T-helper 2 cell treated with Interferon-gamma antibody and Interleukin-4, amounts not matched to agents 5 μg/mL and 100 μg/mL, for 36 hours (primary cell): ENCODE data around the gene MDGA2.
"Not testable (repeated sequence)": the region's sequence is repeated elsewhere in the genome, so short reads cannot be mapped to it uniquely, and the experiment has no call there.

ENCODE experiments used
- DNase-seq: peaks from one replicate; pipeline ENCODE4 v3.0.0; 2021; ENCODE audit warnings: low spot score
- H3K27ac Mint-ChIP-seq: one replicate; pipeline ENCODE4 v1.8.0; 2021; ENCODE audit warnings: mild to moderate bottlenecking, mixed read lengths
- H3K27me3 Mint-ChIP-seq: one replicate; pipeline ENCODE4 v1.8.0; 2021; ENCODE audit warnings: low read depth, mixed read lengths
- H3K36me3 Mint-ChIP-seq: one replicate; pipeline ENCODE4 v1.8.0; 2021; ENCODE audit warnings: low read depth, mixed read lengths
- H3K4me1 Mint-ChIP-seq: one replicate; pipeline ENCODE4 v1.8.0; 2021; ENCODE audit warnings: low read depth, mixed read lengths
- H3K4me3 Mint-ChIP-seq: one replicate; pipeline ENCODE4 v1.8.0; 2022; ENCODE audit warnings: mild to moderate bottlenecking, moderate library complexity, mixed read lengths
- H3K9me3 Mint-ChIP-seq: one replicate; pipeline ENCODE4 v1.8.0; 2021; ENCODE audit warnings: mixed read lengths

The MDGA2 gene

DNA sequence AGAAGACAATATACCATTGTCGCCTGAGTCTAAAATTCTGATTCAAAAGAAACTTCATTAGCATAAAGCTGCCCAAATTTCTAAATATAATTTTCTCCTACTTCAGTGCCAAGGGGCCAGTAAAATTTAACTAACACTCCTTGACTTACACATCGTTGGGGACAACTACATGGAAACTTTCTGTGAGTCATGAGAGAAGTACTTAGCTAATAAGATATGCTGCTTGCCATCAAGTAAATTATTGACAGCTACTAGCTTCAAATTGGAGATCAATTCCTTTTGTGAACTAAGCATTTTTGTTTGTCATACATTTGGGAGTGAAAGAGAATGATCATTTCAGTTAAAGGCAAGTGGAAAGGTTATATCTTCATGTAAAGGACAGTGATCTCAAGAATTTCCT is 373.3 kb downstream of the MDGA2 start:
- Mint-ChIP-seq H3K27ac (no peak overlapping the region), H3K4me1 (no peaks in the 10 kb centered on the region), H3K36me3 (no peaks in the 10 kb centered on the region), H3K9me3 (peaks cover 6% of the 10 kb centered on the region), H3K27me3 (no peaks in the 10 kb centered on the region), H3K4me3 (no peak overlapping the region)
- DNase-seq: no peak

DNA sequence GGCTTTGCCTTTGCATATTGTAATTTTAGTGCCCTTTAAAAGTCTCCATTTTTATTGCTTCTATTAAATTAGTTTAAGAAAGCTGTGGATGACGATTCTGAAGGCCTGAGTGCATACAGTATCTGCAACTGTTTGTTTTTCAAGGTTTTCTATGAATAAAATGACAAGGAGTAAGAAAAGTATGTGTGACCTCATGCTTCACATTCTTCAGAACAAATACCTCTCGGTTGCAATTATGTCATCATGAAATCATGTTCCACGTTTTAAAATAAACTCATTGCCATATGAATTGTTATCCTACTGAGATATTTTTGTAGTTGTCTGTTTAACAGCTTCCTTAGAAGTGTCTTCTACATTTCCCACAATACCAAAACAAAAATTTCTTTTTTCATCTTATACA is 374.6 kb downstream of the MDGA2 start:
- H3K4me3 Mint-ChIP-seq: no peak overlapping the region
- H3K4me1 Mint-ChIP-seq: no peaks in the 10 kb centered on the region
- H3K27ac Mint-ChIP-seq: no peak overlapping the region
- no peaks in the 10 kb centered on the region for H3K27me3 Mint-ChIP-seq
- DNase-seq: no peak
- H3K9me3 Mint-ChIP-seq: peaks cover 6% of the 10 kb centered on the region
- no peaks in the 10 kb centered on the region for H3K36me3 Mint-ChIP-seq

DNA sequence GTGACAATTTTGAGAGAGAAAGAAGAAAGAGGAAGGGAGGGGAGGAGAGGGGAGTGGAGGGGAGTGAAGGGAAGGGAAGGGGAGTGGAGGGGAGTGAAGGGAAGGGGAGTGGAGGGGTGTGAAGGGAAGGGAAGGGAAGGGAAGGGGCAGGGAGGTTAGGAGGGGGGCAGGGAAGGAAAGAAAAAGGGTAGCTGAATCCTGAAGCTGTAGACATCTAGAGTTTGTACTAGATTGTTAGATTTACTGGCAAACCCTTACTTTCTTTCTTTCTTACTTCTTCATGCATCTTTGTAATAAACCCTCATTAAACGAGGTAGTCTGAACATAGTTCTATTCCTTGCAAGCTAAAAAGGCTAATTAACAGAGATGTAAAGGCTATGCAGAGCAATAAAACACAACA is 378.0 kb downstream of the MDGA2 start:
- H3K27me3 Mint-ChIP-seq: no peaks in the 10 kb centered on the region
- no peak overlapping the region for H3K4me3 Mint-ChIP-seq
- H3K27ac Mint-ChIP-seq: no peak overlapping the region
- H3K36me3 Mint-ChIP-seq: no peaks in the 10 kb centered on the region
- no peaks in the 10 kb centered on the region for H3K4me1 Mint-ChIP-seq
- no peak for DNase-seq
- H3K9me3 Mint-ChIP-seq: peaks cover 9% of the 10 kb centered on the region

DNA sequence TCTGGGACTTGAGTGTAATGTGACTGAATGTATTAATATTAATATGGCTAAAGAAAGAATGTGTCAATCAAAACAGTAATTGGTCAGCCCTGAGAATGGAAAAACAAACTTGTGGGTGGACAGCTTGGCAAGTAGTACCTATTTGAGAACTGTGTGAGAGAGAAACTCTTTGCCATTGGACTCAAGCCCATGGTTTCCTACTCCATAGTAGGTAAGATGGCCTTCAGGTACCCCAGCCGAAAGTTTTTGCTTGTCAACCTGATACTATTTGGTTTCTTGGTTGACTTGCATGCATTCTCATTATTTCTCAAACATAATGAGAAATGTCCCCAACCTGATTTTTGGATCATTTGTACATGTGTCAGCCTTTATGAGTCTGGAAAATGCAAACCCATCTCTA is 391.1 kb downstream of the MDGA2 start:
- H3K36me3 Mint-ChIP-seq: no peaks in the 10 kb centered on the region
- no peak for DNase-seq
- no peak overlapping the region for H3K27ac Mint-ChIP-seq
- H3K9me3 Mint-ChIP-seq: no peaks in the 10 kb centered on the region
- no peak overlapping the region for H3K4me3 Mint-ChIP-seq
- no peaks in the 10 kb centered on the region for H3K4me1 Mint-ChIP-seq
- no peaks in the 10 kb centered on the region for H3K27me3 Mint-ChIP-seq

DNA sequence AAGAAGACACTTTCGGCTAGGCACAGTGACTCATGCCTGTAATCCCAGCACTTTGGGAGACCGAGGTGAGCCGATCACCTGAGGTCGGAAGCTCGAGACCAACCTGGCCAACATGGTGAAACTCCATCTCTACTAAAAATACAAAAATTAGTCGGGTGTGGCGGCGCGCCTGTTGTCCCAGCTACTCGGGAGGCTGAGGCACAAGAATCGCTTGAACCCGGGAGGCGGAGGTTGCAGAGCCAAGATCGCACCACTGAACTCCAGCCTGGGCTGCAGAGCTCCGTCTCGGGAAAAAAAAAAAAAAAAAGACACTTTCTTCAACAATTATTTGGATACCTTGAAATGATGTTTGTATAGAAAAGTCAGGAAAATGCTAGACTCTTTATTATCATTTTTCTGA is 393.6 kb downstream of the MDGA2 start:
- not testable (repeated sequence) for H3K27ac Mint-ChIP-seq, H3K36me3 Mint-ChIP-seq, H3K4me1 Mint-ChIP-seq, H3K9me3 Mint-ChIP-seq, DNase-seq, H3K4me3 Mint-ChIP-seq, H3K27me3 Mint-ChIP-seq

DNA sequence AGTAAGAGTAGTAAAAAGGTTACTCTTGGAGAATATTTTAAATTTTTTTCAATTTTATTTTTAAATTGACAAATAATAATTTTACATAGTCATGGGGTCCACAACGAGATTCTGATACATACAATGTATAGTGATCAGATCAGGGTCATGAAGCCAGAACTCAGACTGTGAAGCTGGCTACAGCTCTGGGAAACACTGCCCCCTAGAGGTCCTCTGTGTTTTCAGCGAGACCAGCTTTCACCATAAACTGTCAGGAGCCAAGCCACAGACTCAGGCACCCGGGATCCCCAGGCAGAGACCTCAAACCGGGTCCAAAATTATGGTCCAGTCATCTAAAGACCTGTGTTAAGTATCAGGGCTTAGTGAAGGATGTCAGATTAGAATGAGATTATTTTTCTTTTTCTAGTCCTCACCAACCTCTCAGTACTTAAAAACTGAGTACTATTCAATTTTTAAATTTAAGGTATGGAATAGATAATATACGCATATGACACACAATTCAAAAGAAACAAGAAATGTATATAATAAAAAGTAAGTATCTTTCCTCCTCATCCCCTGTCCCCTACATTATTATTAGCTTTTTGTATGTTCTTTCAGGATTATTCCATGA is 397.1 kb downstream of the MDGA2 start:
- no peaks in the 10 kb centered on the region for H3K36me3 Mint-ChIP-seq
- H3K4me1 Mint-ChIP-seq: no peaks in the 10 kb centered on the region
- no peak overlapping the region for H3K27ac Mint-ChIP-seq
- no peaks in the 10 kb centered on the region for H3K9me3 Mint-ChIP-seq
- peak; percentile 4 for DNase-seq
- H3K27me3 Mint-ChIP-seq: no peaks in the 10 kb centered on the region
- no peak overlapping the region for H3K4me3 Mint-ChIP-seq

DNA sequence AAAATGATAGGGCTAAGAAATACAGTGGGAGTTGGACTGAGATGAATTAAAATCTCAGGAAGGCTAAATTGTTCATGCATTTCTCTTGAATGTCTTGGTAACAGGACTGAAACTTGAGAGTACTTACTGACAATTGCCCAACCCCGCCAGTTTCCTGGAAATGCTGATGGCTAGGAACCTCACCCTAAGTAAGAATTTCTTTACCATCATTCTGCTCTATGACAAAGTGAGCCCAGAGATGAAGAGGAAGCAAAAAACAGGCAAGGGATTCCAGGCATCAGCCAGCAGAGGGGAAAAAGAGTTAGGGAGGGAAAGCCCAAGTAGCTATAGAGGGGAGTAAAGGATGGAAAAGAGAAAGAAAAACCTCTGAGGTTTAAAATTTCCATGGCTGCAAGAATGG is 397.7 kb downstream of the MDGA2 start:
- DNase-seq: no peak
- no peaks in the 10 kb centered on the region for H3K27me3 Mint-ChIP-seq
- no peaks in the 10 kb centered on the region for H3K4me1 Mint-ChIP-seq
- H3K36me3 Mint-ChIP-seq: no peaks in the 10 kb centered on the region
- H3K4me3 Mint-ChIP-seq: no peak overlapping the region
- H3K9me3 Mint-ChIP-seq: no peaks in the 10 kb centered on the region
- no peak overlapping the region for H3K27ac Mint-ChIP-seq

DNA sequence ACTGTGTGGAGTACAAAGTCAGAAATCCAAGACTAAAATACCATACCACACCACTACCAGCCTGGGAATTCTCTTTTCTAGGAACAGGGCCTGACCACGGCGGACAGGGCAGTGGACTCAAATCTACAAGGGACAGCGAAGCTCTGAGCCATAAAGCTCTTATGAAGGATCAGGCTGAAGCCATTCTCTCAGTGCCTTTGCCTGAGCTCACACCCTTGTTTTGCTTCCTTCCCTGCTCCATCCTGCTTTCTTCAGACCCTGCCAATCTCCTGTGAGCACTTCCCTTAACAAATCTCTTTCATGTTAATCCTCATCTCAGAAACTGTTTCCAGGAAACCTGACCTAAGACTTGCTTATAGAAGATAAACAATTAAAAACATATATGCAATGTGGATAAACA is 398.5 kb downstream of the MDGA2 start:
- Mint-ChIP-seq H3K36me3 (no peaks in the 10 kb centered on the region), H3K4me3 (no peak overlapping the region), H3K9me3 (no peaks in the 10 kb centered on the region), H3K27me3 (no peaks in the 10 kb centered on the region), H3K27ac (no peak overlapping the region), H3K4me1 (no peaks in the 10 kb centered on the region)
- no peak for DNase-seq

DNA sequence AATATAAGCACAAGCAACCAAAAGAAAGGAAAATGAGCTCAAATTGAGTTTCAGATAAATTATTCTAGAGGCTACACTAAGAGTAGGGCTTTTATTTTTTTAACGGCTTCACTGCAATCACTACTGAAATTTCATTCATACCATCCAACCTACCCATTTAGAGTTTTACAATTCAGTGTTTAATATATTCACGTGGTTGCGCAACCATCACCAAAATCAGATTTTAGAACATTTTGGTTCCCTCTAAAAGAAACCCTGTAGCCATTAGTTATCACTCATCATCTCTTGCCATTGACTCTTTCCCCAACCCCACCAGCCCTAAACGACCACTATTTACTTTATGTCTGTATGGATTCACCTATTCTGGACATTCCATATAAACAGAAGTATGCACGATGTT is 401.5 kb downstream of the MDGA2 start:
- Mint-ChIP-seq H3K27ac (no peak overlapping the region), H3K27me3 (no peaks in the 10 kb centered on the region), H3K36me3 (no peaks in the 10 kb centered on the region), H3K9me3 (no peaks in the 10 kb centered on the region), H3K4me3 (no peak overlapping the region), H3K4me1 (no peaks in the 10 kb centered on the region)
- DNase-seq: no peak

DNA sequence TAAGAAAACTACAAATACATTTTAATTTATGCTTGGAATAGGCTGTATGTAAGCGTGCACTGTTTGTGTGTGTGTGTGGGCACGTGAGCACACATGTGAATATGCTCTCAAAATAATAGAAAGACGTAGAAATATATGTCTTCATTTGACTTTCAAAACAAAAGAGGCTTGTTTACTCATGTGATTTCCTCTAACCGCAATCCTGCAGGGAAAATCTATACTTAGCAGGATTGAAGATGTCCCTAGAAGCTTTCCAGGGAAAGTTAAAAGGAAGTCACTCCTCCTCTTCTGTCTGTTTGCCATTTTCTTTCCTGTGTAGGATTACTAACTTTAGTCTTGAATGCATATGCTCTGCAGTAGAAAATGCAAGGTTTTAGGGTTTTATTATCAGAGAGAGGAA is 404.7 kb downstream of the MDGA2 start:
- Mint-ChIP-seq H3K4me3 (no peak overlapping the region), H3K4me1 (no peaks in the 10 kb centered on the region), H3K36me3 (no peaks in the 10 kb centered on the region), H3K9me3 (no peaks in the 10 kb centered on the region), H3K27ac (no peak overlapping the region), H3K27me3 (no peaks in the 10 kb centered on the region)
- DNase-seq: no peak

DNA sequence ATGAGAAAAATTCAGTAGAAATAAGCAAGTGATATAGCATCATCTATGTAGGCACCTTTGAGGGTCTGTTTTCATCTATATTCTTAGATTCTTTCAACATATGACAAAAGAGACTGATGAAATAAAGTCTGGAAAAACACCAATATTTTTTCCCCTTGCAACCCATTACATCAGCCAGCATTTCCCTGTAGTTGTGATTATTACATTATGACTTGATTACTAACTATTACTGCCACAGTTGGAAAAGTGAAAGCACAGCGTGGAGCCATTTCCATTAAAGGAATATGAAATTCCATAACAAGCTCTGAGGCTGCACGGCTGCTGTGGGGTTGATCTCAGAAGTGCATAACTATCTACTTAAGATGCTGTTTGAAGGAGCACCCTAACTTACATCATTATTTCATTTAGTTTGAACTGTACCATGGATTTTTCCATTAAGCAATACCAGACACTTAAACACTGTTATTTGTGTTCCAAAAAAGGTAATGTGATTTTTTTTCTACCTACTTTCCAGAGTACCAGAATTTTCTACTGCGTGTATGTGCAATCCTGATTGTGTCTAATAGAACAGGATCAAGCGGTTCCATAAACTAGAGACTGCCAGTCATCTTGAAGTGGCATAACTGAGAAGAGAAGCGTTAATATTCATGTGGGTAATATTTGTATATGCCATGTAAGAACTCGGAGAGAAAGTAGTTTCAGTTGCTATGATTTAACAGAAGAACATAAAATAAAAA is 405.5 kb downstream of the MDGA2 start:
- Mint-ChIP-seq H3K4me1 (no peaks in the 10 kb centered on the region), H3K27me3 (no peaks in the 10 kb centered on the region), H3K27ac (no peak overlapping the region), H3K4me3 (no peak overlapping the region), H3K36me3 (no peaks in the 10 kb centered on the region), H3K9me3 (no peaks in the 10 kb centered on the region)
- DNase-seq: no peak

DNA sequence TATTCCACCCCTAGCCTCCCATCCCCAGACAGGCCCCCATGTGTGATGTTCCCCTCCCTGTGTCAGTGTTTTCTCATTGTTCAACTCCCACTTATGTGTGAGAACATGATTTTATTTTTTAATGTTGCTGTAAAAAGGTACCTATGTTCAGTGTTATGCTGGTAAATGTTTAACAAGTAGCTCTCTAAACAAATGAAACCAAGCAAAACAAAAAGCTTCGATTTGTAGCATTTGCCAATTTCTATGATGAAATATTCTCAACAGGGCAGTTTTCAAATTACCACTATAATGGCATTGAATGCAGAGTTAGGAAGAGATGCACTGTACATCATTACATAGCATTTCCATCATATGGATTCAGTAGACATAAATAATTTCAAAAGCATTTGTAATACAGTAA is 410.6 kb downstream of the MDGA2 start:
- H3K4me3 Mint-ChIP-seq: no peak overlapping the region
- no peak for DNase-seq
- no peaks in the 10 kb centered on the region for H3K36me3 Mint-ChIP-seq
- H3K4me1 Mint-ChIP-seq: no peaks in the 10 kb centered on the region
- no peaks in the 10 kb centered on the region for H3K27me3 Mint-ChIP-seq
- no peak overlapping the region for H3K27ac Mint-ChIP-seq
- peaks cover 3% of the 10 kb centered on the region for H3K9me3 Mint-ChIP-seq

DNA sequence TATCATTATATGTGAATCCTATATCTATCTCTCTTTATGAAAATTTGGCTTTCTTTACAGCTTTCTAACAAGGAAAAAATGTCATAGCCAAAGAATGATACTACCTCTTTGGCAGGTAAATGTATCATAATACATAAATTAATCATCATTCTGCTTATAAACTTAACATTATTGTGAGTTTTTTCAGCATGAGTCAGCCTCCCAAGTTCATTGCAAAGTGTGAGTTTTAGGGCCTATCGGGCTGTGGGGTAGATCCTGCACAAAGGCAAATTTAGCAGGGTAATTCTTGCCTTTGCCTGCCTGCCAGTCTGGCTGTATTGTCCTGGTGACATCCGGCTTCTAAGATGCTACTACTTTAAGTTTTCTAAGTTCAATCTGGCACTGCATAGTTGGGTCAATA is 412.6 kb downstream of the MDGA2 start:
- Mint-ChIP-seq H3K4me1 (no peaks in the 10 kb centered on the region), H3K36me3 (no peaks in the 10 kb centered on the region), H3K9me3 (peaks cover 3% of the 10 kb centered on the region), H3K27ac (no peak overlapping the region), H3K4me3 (no peak overlapping the region), H3K27me3 (no peaks in the 10 kb centered on the region)
- no peak for DNase-seq

DNA sequence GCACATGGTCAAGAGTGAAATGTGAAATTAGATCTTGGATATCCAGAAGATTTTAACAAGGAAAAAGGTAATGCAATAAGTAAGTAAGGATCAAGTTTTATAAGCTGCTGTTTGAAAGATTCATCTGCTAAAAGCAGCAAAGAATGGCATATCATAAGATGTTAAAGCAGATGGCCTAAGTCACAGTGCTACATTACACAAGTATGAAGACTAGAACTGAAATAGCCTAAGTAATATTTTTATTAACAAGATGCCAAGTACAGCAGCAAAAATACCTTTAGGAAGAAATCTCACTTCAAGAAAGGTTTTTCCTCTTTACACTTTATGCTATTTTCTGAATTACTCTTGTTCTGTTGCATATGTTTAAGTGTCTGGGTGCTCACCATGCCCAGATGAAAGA is 414.1 kb downstream of the MDGA2 start:
- Mint-ChIP-seq H3K4me1 (no peaks in the 10 kb centered on the region), H3K4me3 (no peak overlapping the region), H3K9me3 (peaks cover 5% of the 10 kb centered on the region), H3K27ac (no peak overlapping the region), H3K27me3 (no peaks in the 10 kb centered on the region), H3K36me3 (no peaks in the 10 kb centered on the region)
- no peak for DNase-seq

DNA sequence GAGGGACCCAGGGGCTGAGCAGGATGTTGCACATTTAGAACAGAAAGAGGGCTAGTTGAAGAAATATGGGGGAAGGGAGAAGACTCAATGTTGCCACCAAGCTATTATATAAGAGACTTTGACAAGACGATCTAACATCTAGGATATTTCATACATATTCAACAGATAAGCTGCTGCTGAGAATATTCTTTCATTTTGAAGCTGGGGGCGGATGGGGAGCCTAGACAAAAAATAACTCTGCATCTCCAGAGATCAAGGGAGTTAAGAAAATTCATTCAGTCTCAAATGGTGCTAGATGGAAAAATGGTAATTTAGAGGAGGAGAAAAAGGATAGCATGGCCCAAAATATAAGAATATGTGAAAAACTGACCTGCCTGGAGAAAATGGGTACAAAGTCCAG is 415.6 kb downstream of the MDGA2 start:
- H3K9me3 Mint-ChIP-seq: peaks cover 18% of the 10 kb centered on the region
- no peaks in the 10 kb centered on the region for H3K27me3 Mint-ChIP-seq
- no peak overlapping the region for H3K27ac Mint-ChIP-seq
- H3K4me3 Mint-ChIP-seq: no peak overlapping the region
- H3K4me1 Mint-ChIP-seq: no peaks in the 10 kb centered on the region
- no peaks in the 10 kb centered on the region for H3K36me3 Mint-ChIP-seq
- no peak for DNase-seq
